Activated naive CD4-positive, alpha-beta T cell treated with anti-CD3 and anti-CD28 coated beads, Interleukin-2, amount 50 U/mL, for 24 hours (primary cell): ENCODE data around the gene ITGA6.
A peak's percentile ranks its signal among the peaks of the same experiment; 100 is the strongest.

Experiments
- H3K27ac Mint-ChIP-seq: one replicate; pipeline ENCODE4 v1.8.0; 2021; ENCODE audit warnings: mild to moderate bottlenecking, mixed read lengths
- H3K27me3 Mint-ChIP-seq: one replicate; pipeline ENCODE4 v1.8.0; 2021; ENCODE audit warnings: mixed read lengths
- H3K36me3 Mint-ChIP-seq: one replicate; pipeline ENCODE4 v1.8.0; 2021; ENCODE audit warnings: mixed read lengths
- H3K4me1 Mint-ChIP-seq: one replicate; pipeline ENCODE4 v1.8.0; 2021; ENCODE audit warnings: mixed read lengths
- H3K4me3 Mint-ChIP-seq: one replicate; pipeline ENCODE4 v1.8.0; 2021; ENCODE audit warnings: mild to moderate bottlenecking, mixed read lengths
- H3K9me3 Mint-ChIP-seq: one replicate; pipeline ENCODE4 v1.8.0; 2021; ENCODE audit warnings: mixed read lengths

Gene ITGA6

GRCh38 chr2:172464400-172465129 lies 37.2 kb downstream of the ITGA6 start:
- peak overlapping the region; percentile 88 for H3K27ac Mint-ChIP-seq
- peaks cover 86% of the 10 kb centered on the region for H3K4me1 Mint-ChIP-seq
- no peaks in the 10 kb centered on the region for H3K9me3 Mint-ChIP-seq
- peaks cover 1% of the 10 kb centered on the region for H3K36me3 Mint-ChIP-seq
- no peaks in the 10 kb centered on the region for H3K27me3 Mint-ChIP-seq
- H3K4me3 Mint-ChIP-seq: peak overlapping the region; percentile 45

GRCh38 chr2:172465417-172466334 lies 38.3 kb downstream of the ITGA6 start:
- peak overlapping the region; percentile 88 for H3K27ac Mint-ChIP-seq
- H3K4me3 Mint-ChIP-seq: peak overlapping the region; percentile 61
- peaks cover 83% of the 10 kb centered on the region for H3K4me1 Mint-ChIP-seq
- peaks cover 1% of the 10 kb centered on the region for H3K36me3 Mint-ChIP-seq
- no peaks in the 10 kb centered on the region for H3K9me3 Mint-ChIP-seq
- no peaks in the 10 kb centered on the region for H3K27me3 Mint-ChIP-seq

- Mint-ChIP-seq H3K27ac (peak overlapping the region; percentile 48), H3K27me3 (no peaks in the 10 kb centered on the region), H3K4me3 (no peak overlapping the region), H3K9me3 (no peaks in the 10 kb centered on the region), H3K4me1 (peaks cover 83% of the 10 kb centered on the region), H3K36me3 (peaks cover 1% of the 10 kb centered on the region)
Measured at GRCh38 chr2:172467382-172467781, 40.0 kb downstream of the ITGA6 start.

- H3K4me1 Mint-ChIP-seq: peaks cover 74% of the 10 kb centered on the region
- H3K9me3 Mint-ChIP-seq: no peaks in the 10 kb centered on the region
- H3K27me3 Mint-ChIP-seq: no peaks in the 10 kb centered on the region
- H3K27ac Mint-ChIP-seq: peak overlapping the region; percentile 72
- peak overlapping the region; percentile 47 for H3K4me3 Mint-ChIP-seq
- peaks cover 14% of the 10 kb centered on the region for H3K36me3 Mint-ChIP-seq
Measured at GRCh38 chr2:172470958-172471922, 43.9 kb downstream of the ITGA6 start.

- H3K4me1 Mint-ChIP-seq: peaks cover 73% of the 10 kb centered on the region
- H3K9me3 Mint-ChIP-seq: no peaks in the 10 kb centered on the region
- H3K27ac Mint-ChIP-seq: peak overlapping the region; percentile 90
- H3K36me3 Mint-ChIP-seq: peaks cover 14% of the 10 kb centered on the region
- peak overlapping the region; percentile 71 for H3K4me3 Mint-ChIP-seq
- no peaks in the 10 kb centered on the region for H3K27me3 Mint-ChIP-seq
Measured at GRCh38 chr2:172472446-172473033, 45.2 kb downstream of the ITGA6 start.

- Mint-ChIP-seq H3K4me3 (peak overlapping the region; percentile 71), H3K9me3 (no peaks in the 10 kb centered on the region), H3K27me3 (no peaks in the 10 kb centered on the region), H3K36me3 (peaks cover 15% of the 10 kb centered on the region), H3K4me1 (peaks cover 79% of the 10 kb centered on the region), H3K27ac (peak overlapping the region; percentile 90)
Measured at GRCh38 chr2:172473167-172473566, 45.8 kb downstream of the ITGA6 start.

- Mint-ChIP-seq H3K27me3 (no peaks in the 10 kb centered on the region), H3K27ac (peak overlapping the region; percentile 62), H3K9me3 (no peaks in the 10 kb centered on the region), H3K4me1 (peaks cover 85% of the 10 kb centered on the region), H3K4me3 (no peak overlapping the region), H3K36me3 (peaks cover 20% of the 10 kb centered on the region)
Measured at GRCh38 chr2:172478353-172478752, 51.0 kb downstream of the ITGA6 start.

DNA sequence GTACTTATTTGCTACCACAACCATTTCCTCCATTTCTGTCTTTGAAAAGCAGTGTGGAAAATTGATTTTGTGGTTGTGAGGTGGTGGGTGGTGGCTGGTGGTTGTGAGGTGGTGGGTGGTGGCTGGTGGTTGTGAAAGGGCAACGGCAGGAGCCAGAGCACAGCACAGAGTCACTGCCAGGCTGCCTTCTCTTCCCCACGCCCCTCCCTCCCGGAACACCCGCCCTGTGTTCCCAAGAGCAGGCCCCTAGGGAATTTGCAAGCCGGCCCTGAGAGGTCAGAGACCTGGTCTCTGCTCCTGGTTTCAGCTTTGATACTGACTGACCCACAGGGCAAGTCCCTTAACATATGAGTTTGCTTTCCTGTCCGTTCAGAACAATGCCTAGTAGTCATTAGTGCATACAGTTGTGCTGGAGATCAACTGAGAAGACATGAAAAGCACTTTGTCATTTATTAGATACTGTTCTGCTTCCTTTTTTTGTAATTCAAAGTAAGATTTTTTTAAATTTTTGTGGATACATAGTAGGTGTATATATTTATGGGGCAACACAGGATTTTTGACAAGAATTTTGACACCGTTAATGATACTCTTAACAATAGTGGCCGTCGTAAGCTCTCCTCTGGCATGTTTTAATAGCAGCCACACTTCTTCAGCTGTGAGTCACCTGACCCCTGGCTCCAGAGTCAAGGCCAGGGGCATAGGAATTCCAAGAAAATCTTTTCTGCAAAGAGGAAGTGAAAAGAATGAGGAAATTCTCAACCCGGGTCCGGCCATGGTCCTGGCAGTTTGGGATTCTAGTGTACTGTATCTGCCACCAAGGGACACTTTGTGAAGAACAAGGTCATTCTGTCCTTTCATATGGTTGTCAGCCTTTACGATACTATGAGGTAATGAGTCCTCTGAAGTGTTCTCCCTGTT lies 53.2 kb downstream of the ITGA6 start:
- Mint-ChIP-seq H3K36me3 (peaks cover 11% of the 10 kb centered on the region), H3K4me3 (peak overlapping the region; percentile 68), H3K4me1 (peaks cover 87% of the 10 kb centered on the region), H3K27ac (peak overlapping the region; percentile 35), H3K27me3 (no peaks in the 10 kb centered on the region), H3K9me3 (no peaks in the 10 kb centered on the region)

GRCh38 chr2:172481507-172482262 lies 54.3 kb downstream of the ITGA6 start:
- no peaks in the 10 kb centered on the region for H3K27me3 Mint-ChIP-seq
- H3K4me3 Mint-ChIP-seq: no peak overlapping the region
- H3K36me3 Mint-ChIP-seq: peaks cover 8% of the 10 kb centered on the region
- H3K27ac Mint-ChIP-seq: peak overlapping the region; percentile 47
- H3K9me3 Mint-ChIP-seq: no peaks in the 10 kb centered on the region
- H3K4me1 Mint-ChIP-seq: peaks cover 80% of the 10 kb centered on the region

GRCh38 chr2:172484253-172484652 lies 56.9 kb downstream of the ITGA6 start:
- Mint-ChIP-seq H3K4me1 (peaks cover 72% of the 10 kb centered on the region), H3K27me3 (no peaks in the 10 kb centered on the region), H3K27ac (peak overlapping the region; percentile 52), H3K4me3 (peak overlapping the region; percentile 27), H3K36me3 (peaks cover 11% of the 10 kb centered on the region), H3K9me3 (no peaks in the 10 kb centered on the region)

GRCh38 chr2:172484706-172485105 lies 57.3 kb downstream of the ITGA6 start:
- Mint-ChIP-seq H3K27ac (peak overlapping the region; percentile 52), H3K27me3 (no peaks in the 10 kb centered on the region), H3K9me3 (no peaks in the 10 kb centered on the region), H3K4me1 (peaks cover 72% of the 10 kb centered on the region), H3K4me3 (no peak overlapping the region), H3K36me3 (peaks cover 8% of the 10 kb centered on the region)

DNA sequence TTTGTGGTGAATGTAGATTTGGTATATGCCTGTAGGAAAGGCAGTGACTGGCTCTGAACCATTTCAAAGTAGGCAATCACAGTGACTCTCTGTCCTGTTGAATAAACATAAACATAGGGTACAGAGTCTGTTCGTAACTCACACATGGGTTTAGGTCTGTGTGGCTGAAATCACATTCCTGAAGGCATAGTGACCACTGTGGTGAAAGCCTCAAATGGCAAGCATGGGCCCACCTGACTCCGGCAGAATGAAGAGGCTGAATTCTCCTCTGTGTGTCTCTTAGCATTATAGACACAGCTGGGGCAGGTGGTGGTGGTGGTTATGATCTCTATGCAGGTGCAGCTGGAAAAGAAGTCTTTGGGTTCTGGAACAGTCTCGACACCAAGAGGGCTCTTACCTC lies 61.2 kb downstream of the ITGA6 start:
- no peaks in the 10 kb centered on the region for H3K9me3 Mint-ChIP-seq
- peaks cover 26% of the 10 kb centered on the region for H3K36me3 Mint-ChIP-seq
- H3K27ac Mint-ChIP-seq: no peak overlapping the region
- peaks cover 72% of the 10 kb centered on the region for H3K4me1 Mint-ChIP-seq
- H3K27me3 Mint-ChIP-seq: no peaks in the 10 kb centered on the region
- H3K4me3 Mint-ChIP-seq: no peak overlapping the region

DNA sequence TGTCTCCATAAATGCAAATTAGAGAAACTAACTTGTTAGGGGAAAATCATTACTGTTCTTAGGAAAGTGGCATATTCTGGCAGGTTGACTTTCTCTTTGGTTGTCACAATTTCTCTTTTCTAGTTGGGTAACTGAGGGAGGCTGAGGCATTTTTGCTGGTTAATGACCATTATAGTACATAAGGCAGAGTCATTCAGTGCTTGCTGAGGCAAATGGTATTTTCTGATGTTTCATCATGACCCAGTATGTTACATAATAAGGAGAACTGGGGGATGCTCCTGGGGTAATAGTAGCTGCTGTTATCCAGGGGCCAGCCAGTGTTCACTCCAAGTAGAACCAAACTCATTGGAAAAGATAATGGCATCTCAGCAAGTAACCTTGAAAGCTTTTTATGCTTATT lies 62.3 kb downstream of the ITGA6 start:
- Mint-ChIP-seq H3K4me1 (peaks cover 73% of the 10 kb centered on the region), H3K9me3 (no peaks in the 10 kb centered on the region), H3K4me3 (no peak overlapping the region), H3K27ac (peak overlapping the region; percentile 65), H3K27me3 (no peaks in the 10 kb centered on the region), H3K36me3 (peaks cover 30% of the 10 kb centered on the region)
